HUES64 (cell line): Measurements from ENCODE around the gene RUNDC3A.
"Not testable (repeated sequence)": the region's sequence is repeated elsewhere in the genome, so short reads cannot be mapped to it uniquely, and the experiment has no call there.

Experiments
- H3K27ac ChIP-seq: 2 replicates; pipeline ENCODE4 v1.7.0; 2013; ENCODE audit warnings: low read depth, low read length, inconsistent platforms
- H3K27me3 ChIP-seq: 2 replicates; pipeline ENCODE4 v1.6.1; 2013; ENCODE audit warnings: mild to moderate bottlenecking, low read length; ENCODE audit not compliant: insufficient read depth
- H3K36me3 ChIP-seq: 2 replicates; pipeline ENCODE4 v1.6.1; 2013; ENCODE audit warnings: mild to moderate bottlenecking, low read length; ENCODE audit not compliant: insufficient read depth
- H3K4me1 ChIP-seq: 2 replicates; pipeline ENCODE4 v1.6.1; 2013; ENCODE audit warnings: mild to moderate bottlenecking, low read length, moderate library complexity; ENCODE audit not compliant: insufficient read depth
- H3K4me3 ChIP-seq: 2 replicates; pipeline ENCODE4 v1.5.1; 2013; ENCODE audit warnings: mild to moderate bottlenecking, low read length, moderate library complexity
- H3K9ac ChIP-seq: 2 replicates; pipeline ENCODE4 v1.6.1; 2013; ENCODE audit warnings: mild to moderate bottlenecking, low read depth, low read length
- H3K9me3 ChIP-seq: 2 replicates; pipeline ENCODE4 v1.6.1; 2013; ENCODE audit warnings: low read depth, low read length; ENCODE audit not compliant: insufficient read depth
- WGBS: fragments of 150-250, 120-280 bp; methylation state at CpG from one replicate; pipeline ENCODE4 v1.1.7; 2013; ENCODE audit warnings: missing lambda C conversion rate; 5-methylcytosine and 5-hydroxymethylcytosine counted together

Gene RUNDC3A

GRCh38 chr17:44322236-44322895, 14.0 kb downstream of the RUNDC3A start:
- no peak overlapping the region for H3K4me3 ChIP-seq
- peaks cover 19% of the 10 kb centered on the region for H3K27me3 ChIP-seq
- no peaks in the 10 kb centered on the region for H3K9me3 ChIP-seq
- H3K9ac ChIP-seq: no peak overlapping the region
- 94% methylated on average over 11 of the region's 11 CpGs for WGBS
- no peaks in the 10 kb centered on the region for H3K4me1 ChIP-seq
- no peak overlapping the region for H3K27ac ChIP-seq
- H3K36me3 ChIP-seq: peaks cover 35% of the 10 kb centered on the region

- Histone ChIP-seq H3K9me3 (no peaks in the 10 kb centered on the region), H3K27me3 (peaks cover 16% of the 10 kb centered on the region), H3K4me3 (peak overlapping the region; percentile 97), H3K9ac (peak overlapping the region; percentile 82), H3K36me3 (peaks cover 35% of the 10 kb centered on the region), H3K27ac (no peak overlapping the region), H3K4me1 (no peaks in the 10 kb centered on the region)
- 64% methylated on average over 25 of the region's 27 CpGs for WGBS
Observed at GRCh38 chr17:44323359-44324091, 15.1 kb downstream of the RUNDC3A start.

- Histone ChIP-seq H3K4me1 (no peaks in the 10 kb centered on the region), H3K9me3 (no peaks in the 10 kb centered on the region), H3K27ac (peak overlapping the region; percentile 40), H3K9ac (peak overlapping the region; percentile 82), H3K27me3 (peaks cover 16% of the 10 kb centered on the region), H3K4me3 (peak overlapping the region; percentile 97), H3K36me3 (peaks cover 35% of the 10 kb centered on the region)
- 2% methylated on average over 38 of the region's 38 CpGs for WGBS
Observed at GRCh38 chr17:44324092-44324570, 15.7 kb downstream of the RUNDC3A start.

- peak within 1 kb of the TSS; percentile 97 for H3K4me3 ChIP-seq
- peak within 1 kb of the TSS; percentile 62 for H3K27ac ChIP-seq
- no peaks in the 10 kb centered on the region for H3K4me1 ChIP-seq
- peak within 1 kb of the TSS; percentile 82 for H3K9ac ChIP-seq
- under 1% methylated on average over 85 of the region's 85 CpGs for WGBS
- H3K27me3 ChIP-seq: peaks cover 16% of the 10 kb centered on the region
- H3K36me3 ChIP-seq: peaks cover 29% of the 10 kb centered on the region
- no peaks in the 10 kb centered on the region for H3K9me3 ChIP-seq
Observed at GRCh38 chr17:44324571-44325275, 16.3 kb downstream of the RUNDC3A start, which contains the start of gene SLC25A39. TSS of gene SLC25A39 (minus strand) at chr17:44324823. CDS start at chr17:44323562, 1,261 bp downstream.

GRCh38 chr17:44326861-44327444, 18.6 kb downstream of the RUNDC3A start:
- H3K4me3 ChIP-seq: no peak overlapping the region
- peaks cover 16% of the 10 kb centered on the region for H3K27me3 ChIP-seq
- H3K4me1 ChIP-seq: no peaks in the 10 kb centered on the region
- no peak overlapping the region for H3K27ac ChIP-seq
- WGBS: 38% methylated on average over 30 of the region's 31 CpGs
- H3K9ac ChIP-seq: no peak overlapping the region
- no peaks in the 10 kb centered on the region for H3K9me3 ChIP-seq
- H3K36me3 ChIP-seq: peaks cover 7% of the 10 kb centered on the region

- Histone ChIP-seq H3K36me3 (no peaks in the 10 kb centered on the region), H3K27me3 (peaks cover 16% of the 10 kb centered on the region), H3K9me3 (no peaks in the 10 kb centered on the region), H3K9ac (no peak overlapping the region), H3K4me3 (no peak overlapping the region), H3K4me1 (no peaks in the 10 kb centered on the region), H3K27ac (no peak overlapping the region)
- 93% methylated on average over 5 of the region's 7 CpGs for WGBS
Observed at GRCh38 chr17:44327715-44328449, 19.5 kb downstream of the RUNDC3A start.

- not testable (repeated sequence) for H3K27ac ChIP-seq, H3K9me3 ChIP-seq, H3K4me3 ChIP-seq, H3K9ac ChIP-seq, H3K4me1 ChIP-seq, H3K36me3 ChIP-seq
- H3K27me3 ChIP-seq: peaks cover 16% of the 10 kb centered on the region
- 96% methylated on average over 5 of the region's 7 CpGs for WGBS
Observed at GRCh38 chr17:44329516-44329915, 21.1 kb downstream of the RUNDC3A start.

- 95% methylated on average over 5 of the region's 5 CpGs for WGBS
- H3K9ac ChIP-seq, H3K9me3 ChIP-seq, H3K27ac ChIP-seq, H3K4me1 ChIP-seq, H3K4me3 ChIP-seq, H3K36me3 ChIP-seq: not testable (repeated sequence)
- peaks cover 12% of the 10 kb centered on the region for H3K27me3 ChIP-seq
Observed at GRCh38 chr17:44330263-44330662, 21.9 kb downstream of the RUNDC3A start.

- 13% methylated on average over 6 of the region's 7 CpGs for WGBS
- no peaks in the 10 kb centered on the region; the same call in 1 of the 2 replicates for H3K4me1 ChIP-seq
- peaks cover 1% of the 10 kb centered on the region; the same call in 1 of the 2 replicates for H3K27me3 ChIP-seq
- H3K9ac ChIP-seq: no peak overlapping the region
- H3K4me3 ChIP-seq: no peak overlapping the region
- no peaks in the 10 kb centered on the region for H3K9me3 ChIP-seq
- H3K27ac ChIP-seq: no peak overlapping the region
- H3K36me3 ChIP-seq: no peaks in the 10 kb centered on the region
Observed at GRCh38 chr17:44331249-44331760, 22.9 kb downstream of the RUNDC3A start.

- WGBS: 85% methylated on average over 4 of the region's 5 CpGs
- Histone ChIP-seq H3K9ac (no peak overlapping the region), H3K27ac (no peak overlapping the region), H3K27me3 (no peaks in the 10 kb centered on the region), H3K4me1 (no peaks in the 10 kb centered on the region; the same call in 1 of the 2 replicates), H3K4me3 (no peak overlapping the region), H3K36me3 (no peaks in the 10 kb centered on the region), H3K9me3 (no peaks in the 10 kb centered on the region)
Observed at GRCh38 chr17:44333371-44333770, 25.0 kb downstream of the RUNDC3A start.
